Right hindlimb (tissue), 1 donor: ENCODE results near the gene ERGIC3.

ENCODE experiments used
- DNase-seq: peaks from one replicate; pipeline ENCODE4 v3.0.0-alpha.2; 2018

Gene ERGIC3

GRCh38 chr20:35599776-35600120 is 57.9 kb downstream of the ERGIC3 start:
- no peak for DNase-seq

GRCh38 chr20:35600176-35600992 is 58.5 kb downstream of the ERGIC3 start:
- DNase-seq: no peak

- peak; percentile 89 for DNase-seq
Observed at GRCh38 chr20:35600993-35601973, 59.4 kb downstream of the ERGIC3 start.

- DNase-seq: no peak
Observed at GRCh38 chr20:35601990-35602389, 60.1 kb downstream of the ERGIC3 start.

GRCh38 chr20:35602851-35603495 is 61.1 kb downstream of the ERGIC3 start:
- DNase-seq: no peak

GRCh38 chr20:35603695-35604448 is 62.0 kb downstream of the ERGIC3 start:
- no peak for DNase-seq

- DNase-seq: no peak
Observed at GRCh38 chr20:35604449-35604747, 62.5 kb downstream of the ERGIC3 start.

- DNase-seq: no peak
Observed at GRCh38 chr20:35606127-35606526, 64.2 kb downstream of the ERGIC3 start.
